Hepatocyte (in vitro differentiated cells): Measurements from ENCODE around the gene ZNF717. TPM values are rescaled to one million over a fixed set of nuclear protein-coding genes. Genes with fewer than 3 reads are reported as not detected.
A peak's percentile ranks its signal among the peaks of the same experiment; 100 is the strongest.
"Not testable (repeated sequence)": the region's sequence is repeated elsewhere in the genome, so short reads cannot be mapped to it uniquely, and the experiment has no call there.

Source experiments
- DNase-seq: peaks from one replicate; pipeline ENCODE4 v3.0.0-alpha.2; 2016; ENCODE audit warnings: low spot score
- H2AFZ ChIP-seq: fragments of 200-600 bp; sonication (generic); 2 replicates; pipeline ENCODE4 v1.6.0; 2016; ENCODE audit warnings: antibody characterized with exemption, mild to moderate bottlenecking
- H3K27ac ChIP-seq: fragments of 200-600 bp; sonication (generic); 2 replicates; pipeline ENCODE4 v1.5.1; 2016; ENCODE audit warnings: mild to moderate bottlenecking
- H3K27me3 ChIP-seq: fragments of 200-600 bp; sonication (generic); 2 replicates; pipeline ENCODE4 v1.6.1; 2016
- H3K36me3 ChIP-seq: fragments of 200-600 bp; sonication (generic); replicated peaks from 2 replicates; pipeline ENCODE4 v1.5.1; 2016; ENCODE audit warnings: low read depth; ENCODE audit not compliant: insufficient read depth
- H3K4me1 ChIP-seq: fragments of 200-600 bp; sonication (generic); 2 replicates; pipeline ENCODE4 v1.5.1; 2016; ENCODE audit warnings: mild to moderate bottlenecking, moderate library complexity; ENCODE audit not compliant: insufficient read depth
- H3K4me2 ChIP-seq: fragments of 200-600 bp; sonication (generic); 2 replicates; pipeline ENCODE4 v1.6.0; 2016
- H3K4me3 ChIP-seq: fragments of 200-600 bp; sonication (generic); 2 replicates; pipeline ENCODE4 v1.5.1; 2016; ENCODE audit warnings: mild to moderate bottlenecking
- H3K79me2 ChIP-seq: fragments of 200-600 bp; sonication (generic); 2 replicates; pipeline ENCODE4 v1.6.0; 2017; ENCODE audit warnings: mild to moderate bottlenecking
- H3K9me2 ChIP-seq: fragments of 200-600 bp; sonication (generic); replicated peaks from 2 replicates; pipeline ENCODE4 v1.6.0; 2017; ENCODE audit warnings: mild to moderate bottlenecking; ENCODE audit not compliant: insufficient read depth
- H3K9me3 ChIP-seq: fragments of 200-600 bp; sonication (generic); 2 replicates; pipeline ENCODE4 v1.5.1; 2016; ENCODE audit warnings: low read depth, mild to moderate bottlenecking
- H4K20me1 ChIP-seq: fragments of 200-600 bp; sonication (generic); 2 replicates; pipeline ENCODE4 v1.6.0; 2016; ENCODE audit warnings: mild to moderate bottlenecking; ENCODE audit not compliant: insufficient read depth, poor library complexity, severe bottlenecking
- EZH2 ChIP-seq: fragments of 200-600 bp; sonication (generic); IDR thresholded peaks from 2 replicates; pipeline ENCODE4 v1.6.1; 2016; ENCODE audit warnings: antibody characterized with exemption, mild to moderate bottlenecking, borderline replicate concordance
- EZH2phosphoT487 ChIP-seq: fragments of 200-600 bp; sonication (generic); IDR thresholded peaks from one replicate; pipeline ENCODE4 v1.6.1; 2018; ENCODE audit warnings: antibody characterized with exemption, mild to moderate bottlenecking, low read depth, moderate library complexity; ENCODE audit not compliant: unreplicated experiment, severe bottlenecking
- WGBS: methylation state at CpG from one replicate; pipeline ENCODE4 v1.1.6; 2016; ENCODE audit warnings: low lambda C conversion rate; ENCODE audit errors: missing lambda C conversion rate; 5-methylcytosine and 5-hydroxymethylcytosine counted together
- polyA plus RNA-seq: library from polyadenylated mRNA; unstranded; fragments of >200 nt; fragmentation: Nextera tagmentation; extraction: Ambion mirVana; gene quantifications from 2 replicates; pipeline ENCODE4 v1.2.1, GENCODE V29; 2016
- total RNA-seq: library from RNA; depleted of rRNA; stranded (reverse); fragments of >200 nt; gene quantifications from 2 replicates; pipeline ENCODE4 v1.2.3, GENCODE V29; 2014
- TF ChIP-seq, protein P1 (sequence below): fragments of 200-600 bp; sonication (generic); IDR thresholded peaks from 2 replicates; pipeline ENCODE4 v1.5.1; 2016; ENCODE audit warnings: antibody characterized with exemption, mild to moderate bottlenecking; ENCODE audit not compliant: poor library complexity

ZNF717 gene
- total RNA-seq (0.90 and 1.8 TPM in 2 replicates), polyA plus RNA-seq (0.85 and 1.2 TPM in 2 replicates)

GRCh38 chr3:75785081-75785755 lies at the start of gene ZNF717:
Gene ZNF717 (minus strand): TSS chr3:75785549. CDS start chr3:75783362, 2,187 bp downstream.
- not testable (repeated sequence) for H3K4me3 ChIP-seq, H3K27me3 ChIP-seq, H3K79me2 ChIP-seq, H3K9me3 ChIP-seq, H3K27ac ChIP-seq, H3K36me3 ChIP-seq, H4K20me1 ChIP-seq, H2AFZ ChIP-seq, H3K4me1 ChIP-seq, H3K9me2 ChIP-seq
- peak within 1 kb of the TSS; percentile 29 for H3K4me2 ChIP-seq
- DNase-seq, result peak; percentile 14
- WGBS, result 76% methylated on average over 45 of the region's 52 CpGs

- not testable (repeated sequence) for H4K20me1 ChIP-seq, H3K9me3 ChIP-seq, H3K4me3 ChIP-seq, H3K27ac ChIP-seq, DNase-seq, H3K4me1 ChIP-seq, H3K9me2 ChIP-seq, H3K36me3 ChIP-seq, H3K4me2 ChIP-seq, H2AFZ ChIP-seq, H3K79me2 ChIP-seq, H3K27me3 ChIP-seq
- 75% methylated on average over 1 of the region's 1 CpG for WGBS
Measured at GRCh38 chr3:75831076-75831475, 45.7 kb upstream of the ZNF717 start.

DNA sequence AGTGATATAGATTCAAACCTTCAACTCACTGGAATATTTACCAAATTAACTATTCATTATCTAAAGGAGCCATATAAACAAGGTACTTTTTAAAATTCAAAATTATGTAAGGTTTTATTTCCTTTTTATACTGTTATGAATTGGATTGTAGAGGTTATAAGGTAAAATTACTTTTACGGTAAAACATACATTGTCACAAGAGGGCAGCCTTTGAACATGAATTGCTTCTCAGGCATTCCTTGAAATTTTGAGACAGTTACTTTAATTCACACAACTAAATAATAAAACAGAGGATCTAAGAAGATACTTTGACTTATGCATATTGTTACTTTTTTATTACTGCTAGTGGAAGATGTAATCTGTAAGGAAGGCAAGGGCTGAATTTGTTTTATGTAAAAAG lies 32.7 kb upstream of the ZNF717 start:
- 55% methylated on average over 1 of the region's 1 CpG for WGBS
- not testable (repeated sequence) for H3K9me2 ChIP-seq, H3K27me3 ChIP-seq, H3K4me2 ChIP-seq, H3K36me3 ChIP-seq, H3K4me3 ChIP-seq, H2AFZ ChIP-seq, H3K27ac ChIP-seq, H3K79me2 ChIP-seq, H3K4me1 ChIP-seq, H3K9me3 ChIP-seq, H4K20me1 ChIP-seq, DNase-seq
- TF ChIP-seq, protein P1, sequence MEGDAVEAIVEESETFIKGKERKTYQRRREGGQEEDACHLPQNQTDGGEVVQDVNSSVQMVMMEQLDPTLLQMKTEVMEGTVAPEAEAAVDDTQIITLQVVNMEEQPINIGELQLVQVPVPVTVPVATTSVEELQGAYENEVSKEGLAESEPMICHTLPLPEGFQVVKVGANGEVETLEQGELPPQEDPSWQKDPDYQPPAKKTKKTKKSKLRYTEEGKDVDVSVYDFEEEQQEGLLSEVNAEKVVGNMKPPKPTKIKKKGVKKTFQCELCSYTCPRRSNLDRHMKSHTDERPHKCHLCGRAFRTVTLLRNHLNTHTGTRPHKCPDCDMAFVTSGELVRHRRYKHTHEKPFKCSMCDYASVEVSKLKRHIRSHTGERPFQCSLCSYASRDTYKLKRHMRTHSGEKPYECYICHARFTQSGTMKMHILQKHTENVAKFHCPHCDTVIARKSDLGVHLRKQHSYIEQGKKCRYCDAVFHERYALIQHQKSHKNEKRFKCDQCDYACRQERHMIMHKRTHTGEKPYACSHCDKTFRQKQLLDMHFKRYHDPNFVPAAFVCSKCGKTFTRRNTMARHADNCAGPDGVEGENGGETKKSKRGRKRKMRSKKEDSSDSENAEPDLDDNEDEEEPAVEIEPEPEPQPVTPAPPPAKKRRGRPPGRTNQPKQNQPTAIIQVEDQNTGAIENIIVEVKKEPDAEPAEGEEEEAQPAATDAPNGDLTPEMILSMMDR, result peak; percentile 56

DNA sequence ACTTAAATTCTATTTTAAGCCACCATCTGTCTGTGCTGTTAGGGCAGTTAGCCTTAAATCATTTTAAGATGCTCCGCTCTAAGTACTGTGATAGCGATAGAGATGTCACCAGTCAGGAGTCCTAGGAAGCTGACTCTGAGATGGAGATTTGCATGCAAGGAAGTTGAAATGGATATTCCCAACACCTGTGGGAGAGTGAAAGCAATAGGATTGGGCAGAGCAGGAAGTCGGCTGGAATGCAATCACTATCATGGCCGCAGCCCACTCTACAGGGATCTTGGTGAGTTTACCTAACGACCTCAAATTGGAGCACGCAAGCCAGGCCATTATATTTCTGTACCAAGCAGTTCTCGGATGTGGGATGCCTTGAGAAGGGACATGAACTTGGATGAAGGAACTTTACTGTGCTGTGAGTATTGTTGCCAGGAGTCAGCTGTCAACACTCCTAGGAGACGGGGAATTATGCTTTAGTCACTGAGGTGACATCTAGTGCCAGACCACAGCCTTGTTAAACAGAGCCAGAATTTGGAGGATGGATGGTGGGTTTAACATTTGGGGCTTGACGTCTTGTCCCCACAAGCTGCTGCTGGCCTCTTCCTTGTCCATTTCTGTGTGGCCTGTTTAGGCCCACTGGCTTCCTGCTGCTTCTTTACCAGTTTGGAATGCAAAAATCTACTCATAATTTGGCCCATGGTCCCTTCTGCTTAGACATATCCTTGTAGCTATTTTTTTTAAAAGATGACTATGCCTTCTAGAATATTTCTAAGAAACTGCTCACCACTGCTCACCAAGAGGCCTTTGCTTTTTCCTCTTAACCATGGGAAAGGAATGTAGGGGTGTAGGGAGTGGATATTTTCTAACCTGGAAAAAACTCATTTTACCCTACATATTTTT lies 31.2 kb upstream of the ZNF717 start:
- not testable (repeated sequence) for H3K36me3 ChIP-seq, H3K4me1 ChIP-seq, H3K27me3 ChIP-seq, H3K27ac ChIP-seq, DNase-seq, H3K9me3 ChIP-seq, H3K9me2 ChIP-seq, H4K20me1 ChIP-seq, H3K4me2 ChIP-seq, H3K79me2 ChIP-seq, H3K4me3 ChIP-seq, H2AFZ ChIP-seq
- WGBS, result 65% methylated on average over 9 of the region's 9 CpGs

- no peaks in the 10 kb centered on the region for H4K20me1 ChIP-seq
- H3K4me3 ChIP-seq, result no peak overlapping the region
- no peak overlapping the region for H3K4me2 ChIP-seq
- H3K4me1 ChIP-seq, result no peaks in the 10 kb centered on the region
- no peaks in the 10 kb centered on the region for H3K9me2 ChIP-seq
- DNase-seq, result no peak
- H2AFZ ChIP-seq, result no peak overlapping the region
- WGBS, result 42% methylated on average over 3 of the region's 3 CpGs
- H3K27me3 ChIP-seq, result no peaks in the 10 kb centered on the region
- H3K36me3 ChIP-seq, result no peaks in the 10 kb centered on the region
- no peak overlapping the region for H3K27ac ChIP-seq
- no peaks in the 10 kb centered on the region for H3K79me2 ChIP-seq
- H3K9me3 ChIP-seq, result no peaks in the 10 kb centered on the region
- no peak for TF ChIP-seq EZH2phosphoT487
- TF ChIP-seq EZH2, result no peak
- TF ChIP-seq, protein P1, result no peak
Measured at GRCh38 chr3:75814797-75815196, 29.4 kb upstream of the ZNF717 start.
